GM18502 (cell line): ENCODE data around the gene VKORC1L1.
"Not testable (repeated sequence)": the region's sequence is repeated elsewhere in the genome, so short reads cannot be mapped to it uniquely, and the experiment has no call there.

Experiments
- ATAC-seq: cut with Tn5 transposase; IDR thresholded peaks from one replicate; pipeline ENCODE4 v1.9.1; 2021; ENCODE audit warnings: mild to moderate bottlenecking; ENCODE audit not compliant: unreplicated experiment, poor library complexity

The VKORC1L1 gene

DNA sequence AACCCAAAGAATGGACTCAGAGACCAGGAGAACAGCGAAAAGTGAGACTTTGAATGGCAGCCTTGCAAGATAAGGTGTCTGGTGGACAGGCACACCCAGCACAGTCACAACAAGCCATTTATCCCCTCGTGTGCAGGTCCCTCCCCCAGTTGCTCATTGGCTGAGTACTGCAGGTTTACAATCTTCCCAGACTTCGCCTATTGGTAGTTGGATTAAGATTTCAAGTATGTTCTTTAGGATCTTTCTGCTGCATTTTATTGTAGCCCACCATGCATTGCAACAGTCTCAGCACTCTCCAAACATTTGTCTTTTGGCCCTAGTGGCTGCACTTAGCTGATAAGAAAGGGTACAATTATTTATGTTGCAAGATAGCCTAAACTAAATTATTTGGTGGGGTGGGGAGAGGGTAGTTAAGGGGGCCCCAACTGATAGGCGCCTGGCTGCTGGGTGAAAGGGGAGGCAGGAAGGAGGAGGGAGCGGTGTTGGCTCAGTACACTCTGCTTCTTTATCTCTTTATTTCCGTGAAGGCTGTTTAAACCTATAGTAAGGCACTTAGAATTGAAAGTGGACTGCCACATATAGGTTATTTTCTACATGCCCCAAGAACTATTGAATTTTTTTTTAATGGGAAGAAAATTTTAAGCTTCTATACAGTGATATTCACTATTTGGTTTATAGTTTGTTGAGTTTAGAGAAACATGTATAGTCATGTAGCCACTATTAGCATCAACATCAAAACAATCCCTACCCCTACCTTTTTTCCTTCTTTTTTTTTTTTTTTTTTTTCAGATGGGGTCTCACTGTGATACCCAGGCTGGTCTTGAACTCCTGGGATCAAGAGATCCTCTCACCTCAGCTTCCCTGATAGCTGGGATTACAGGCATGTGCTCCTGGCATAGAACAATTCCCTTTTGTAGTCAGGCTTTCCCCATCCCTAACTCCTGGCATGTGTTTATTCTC lies 54.9 kb downstream of the VKORC1L1 start:
- ATAC-seq, result no peak

DNA sequence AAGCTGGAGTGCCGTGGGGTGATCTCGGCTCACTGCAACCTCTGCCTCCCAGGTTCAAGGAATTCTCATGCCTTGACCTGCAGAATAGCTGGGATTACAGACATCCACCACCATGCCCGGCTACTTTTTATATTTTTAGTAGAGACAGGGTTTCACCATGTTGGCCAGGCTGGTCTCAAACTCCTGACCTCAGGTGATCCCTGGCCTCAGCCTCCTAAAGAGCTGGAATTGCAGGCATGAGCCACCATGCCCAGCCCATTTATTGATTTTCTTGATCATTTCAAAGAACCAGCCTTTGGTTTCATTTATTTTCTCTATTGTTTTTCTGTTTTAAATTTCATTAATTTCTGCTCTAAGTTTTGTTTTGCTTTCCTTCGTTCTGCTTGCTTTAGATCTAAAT lies 58.8 kb downstream of the VKORC1L1 start:
- no peak for ATAC-seq

DNA sequence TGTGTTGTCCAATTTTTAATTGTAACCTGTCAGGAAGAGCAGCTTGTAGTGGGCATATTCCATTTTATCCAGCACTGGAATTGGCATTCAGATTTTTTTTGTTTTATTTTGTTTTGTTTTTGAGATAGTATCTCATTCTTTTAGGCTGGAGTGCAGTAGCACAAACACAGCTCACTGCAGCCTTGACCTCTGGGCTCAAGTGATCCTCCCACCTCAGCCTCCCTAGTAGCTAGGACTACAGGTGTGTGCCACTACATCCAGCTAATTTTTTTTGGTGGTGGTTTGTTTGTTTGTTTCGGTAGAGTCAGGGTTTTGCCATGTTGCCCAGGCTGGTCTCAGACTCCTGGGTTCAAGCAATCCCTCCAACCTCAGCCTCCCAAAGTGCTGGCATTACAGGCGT lies 64.4 kb downstream of the VKORC1L1 start:
- no peak for ATAC-seq

DNA sequence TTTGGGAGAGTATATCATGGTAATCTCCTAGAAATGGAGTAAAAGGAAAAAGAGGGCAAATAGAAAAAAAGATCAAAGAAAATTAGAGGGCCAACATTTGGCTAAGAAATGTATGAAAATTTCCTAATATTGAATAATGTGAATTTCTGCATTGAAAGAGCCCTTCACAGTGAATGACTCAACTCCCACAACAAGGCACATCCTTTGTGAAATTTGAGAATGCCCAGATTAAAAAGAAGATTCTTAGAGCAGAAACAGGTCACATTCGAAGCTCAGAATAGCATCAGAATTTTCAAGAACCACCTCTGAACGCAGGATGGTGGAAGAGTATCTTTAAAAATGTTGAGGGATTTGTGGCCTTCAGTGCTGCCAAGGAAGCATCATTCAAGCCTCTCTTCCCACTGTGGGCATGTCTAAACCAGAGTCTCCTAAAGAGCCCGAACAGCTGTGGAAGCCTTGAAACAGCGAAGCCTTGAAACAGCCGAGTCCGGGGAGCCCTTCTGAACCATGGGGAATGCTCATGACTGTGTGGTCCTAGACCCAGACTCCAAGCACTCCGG lies 65.5 kb downstream of the VKORC1L1 start:
- no peak for ATAC-seq

DNA sequence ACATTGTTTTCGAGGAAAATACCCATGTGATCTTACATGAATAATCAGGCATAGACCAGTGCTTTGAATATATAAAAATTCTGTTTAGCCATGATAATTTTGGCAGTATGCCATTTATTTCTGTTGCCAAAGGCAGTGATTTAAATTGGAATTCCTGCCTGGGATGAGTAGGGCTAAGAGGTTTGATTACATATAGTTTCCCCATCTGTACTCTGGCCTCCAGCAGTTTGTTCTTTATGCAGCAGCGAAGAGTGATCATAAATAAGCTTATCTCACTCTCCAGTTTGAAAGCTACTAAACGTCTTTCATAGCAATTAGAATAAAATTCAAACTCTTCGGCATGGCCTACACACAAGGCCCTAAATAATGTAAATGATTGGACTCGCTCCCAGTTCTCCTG lies 72.9 kb downstream of the VKORC1L1 start:
- ATAC-seq, result not testable (repeated sequence)

DNA sequence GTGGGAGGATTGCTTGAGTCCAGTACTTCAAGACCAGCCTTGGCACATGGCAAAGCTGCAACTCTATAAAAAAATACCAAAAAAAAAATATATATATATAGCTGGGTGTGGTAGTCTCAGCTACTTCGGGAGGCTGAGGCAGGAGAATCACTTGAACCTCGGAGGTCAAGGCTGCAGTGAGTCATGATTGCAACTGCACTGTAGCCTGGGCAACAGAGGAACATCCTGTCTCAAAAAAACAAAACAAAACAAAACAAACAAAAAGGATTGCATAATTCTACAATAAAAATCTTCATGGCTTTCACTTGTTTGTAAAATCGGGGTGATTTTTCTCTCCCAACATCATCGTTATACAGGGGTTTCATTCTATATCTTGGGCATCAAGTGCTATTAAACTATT lies 74.0 kb downstream of the VKORC1L1 start:
- no peak for ATAC-seq

DNA sequence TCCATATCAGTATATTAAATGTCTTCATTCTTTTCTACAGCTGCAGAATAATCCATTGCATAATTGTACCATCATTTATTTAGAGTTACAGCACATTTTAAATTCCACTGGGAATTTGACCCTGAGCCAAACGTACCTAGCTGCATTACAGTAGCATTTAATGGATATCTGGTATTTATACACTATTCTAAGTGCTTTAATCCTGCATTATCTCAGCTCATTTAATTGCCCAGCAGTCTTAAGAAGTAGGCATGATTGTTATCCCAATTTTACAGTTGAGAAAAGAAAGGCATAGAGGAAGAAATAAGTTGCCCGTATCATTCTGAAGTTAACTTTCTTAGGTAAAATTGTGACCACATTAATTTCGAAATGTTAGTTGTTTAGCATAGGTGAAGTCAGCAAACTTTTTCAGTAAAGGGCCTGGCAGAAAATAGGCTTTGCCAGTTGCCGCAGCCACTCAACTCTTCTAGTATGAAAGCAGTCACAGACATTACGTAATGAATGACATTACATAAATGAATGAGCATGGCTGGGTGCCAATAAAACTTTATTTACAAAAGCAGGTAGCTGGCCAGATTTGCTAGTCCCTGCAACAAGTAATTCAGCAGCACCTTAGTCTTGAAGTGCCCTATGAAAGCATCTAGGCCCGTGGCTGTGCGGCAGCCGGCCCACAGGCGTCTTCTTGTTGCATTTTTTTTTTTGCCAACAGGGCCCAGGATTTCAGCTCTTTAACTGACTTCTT lies 79.1 kb downstream of the VKORC1L1 start:
- no peak for ATAC-seq

DNA sequence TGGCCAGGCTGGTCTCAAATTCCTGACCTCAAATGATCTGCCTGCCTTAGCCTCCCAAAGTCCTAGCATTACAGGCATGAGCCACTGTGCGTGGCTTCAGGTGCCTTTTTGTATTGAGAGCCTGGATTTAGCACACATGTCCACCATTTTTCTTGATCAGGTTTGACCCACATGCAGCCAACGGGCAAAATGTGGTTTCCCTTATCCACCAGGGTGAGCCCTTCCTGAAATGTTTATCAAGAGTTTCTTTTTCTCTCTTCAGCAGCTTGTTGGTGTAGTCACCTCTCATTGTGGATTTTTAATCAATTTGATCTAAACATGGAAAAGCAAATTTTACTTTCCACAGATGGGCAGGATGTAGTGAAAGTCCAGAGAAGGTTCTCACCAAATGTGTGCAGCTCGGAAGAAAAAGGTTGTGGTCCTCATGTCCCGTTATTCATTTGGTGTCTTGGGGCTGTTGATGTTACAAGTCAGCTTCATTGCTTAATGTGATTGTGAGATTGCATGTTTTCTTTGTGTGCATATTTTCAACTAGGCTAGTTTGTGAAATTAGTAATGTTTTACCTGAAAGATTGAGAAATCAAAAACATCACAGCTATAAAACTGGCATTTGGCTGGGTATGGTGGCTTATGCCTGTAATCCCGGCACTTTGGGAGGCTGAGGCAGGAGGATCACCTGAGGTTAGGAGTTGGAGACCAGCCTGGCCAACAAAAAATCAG lies 80.3 kb downstream of the VKORC1L1 start:
- ATAC-seq, result no peak

DNA sequence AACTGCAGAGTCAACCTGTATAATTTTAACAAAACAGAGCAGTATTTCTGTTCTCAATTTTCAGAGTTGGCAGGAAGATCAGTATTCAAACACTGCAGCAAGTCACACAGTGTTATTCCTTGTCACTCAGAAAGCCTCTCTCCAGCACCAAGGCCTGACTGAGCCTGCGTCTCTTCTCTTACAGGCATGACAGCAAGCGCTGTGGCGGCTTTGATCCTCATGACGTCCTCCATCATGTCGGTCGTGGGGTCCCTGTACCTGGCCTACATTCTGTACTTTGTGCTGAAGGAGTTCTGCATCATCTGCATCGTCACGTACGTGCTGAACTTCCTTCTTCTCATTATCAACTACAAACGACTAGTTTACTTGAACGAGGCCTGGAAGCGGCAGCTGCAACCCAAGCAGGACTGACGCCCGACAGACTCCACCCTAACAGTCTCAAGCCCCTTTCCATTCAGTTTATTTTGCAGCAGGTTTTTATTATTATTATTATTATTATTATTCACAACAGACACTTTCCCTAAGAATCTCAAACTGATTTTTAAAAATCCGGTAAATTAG lies 81.1 kb downstream of the VKORC1L1 start:
- ATAC-seq, result no peak

DNA sequence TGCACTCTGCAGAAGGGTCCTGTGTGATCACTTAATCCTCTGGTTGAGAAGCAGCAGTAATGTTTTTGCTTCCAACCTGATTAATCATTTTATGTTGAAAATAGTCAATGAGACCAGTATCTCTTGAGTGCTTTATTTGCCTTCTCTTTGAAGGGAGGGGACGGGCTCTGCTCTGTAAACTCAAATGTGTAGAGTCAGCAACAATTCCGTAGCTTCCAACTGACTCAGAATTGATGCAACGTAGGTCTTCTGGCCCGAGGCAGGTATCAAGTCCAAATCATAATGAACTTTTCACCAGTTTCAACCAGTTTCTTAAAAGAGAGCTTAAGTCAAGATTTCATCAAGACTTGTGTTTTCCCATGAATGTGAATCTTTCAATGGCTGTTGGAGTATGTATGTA lies 82.8 kb downstream of the VKORC1L1 start:
- no peak for ATAC-seq

DNA sequence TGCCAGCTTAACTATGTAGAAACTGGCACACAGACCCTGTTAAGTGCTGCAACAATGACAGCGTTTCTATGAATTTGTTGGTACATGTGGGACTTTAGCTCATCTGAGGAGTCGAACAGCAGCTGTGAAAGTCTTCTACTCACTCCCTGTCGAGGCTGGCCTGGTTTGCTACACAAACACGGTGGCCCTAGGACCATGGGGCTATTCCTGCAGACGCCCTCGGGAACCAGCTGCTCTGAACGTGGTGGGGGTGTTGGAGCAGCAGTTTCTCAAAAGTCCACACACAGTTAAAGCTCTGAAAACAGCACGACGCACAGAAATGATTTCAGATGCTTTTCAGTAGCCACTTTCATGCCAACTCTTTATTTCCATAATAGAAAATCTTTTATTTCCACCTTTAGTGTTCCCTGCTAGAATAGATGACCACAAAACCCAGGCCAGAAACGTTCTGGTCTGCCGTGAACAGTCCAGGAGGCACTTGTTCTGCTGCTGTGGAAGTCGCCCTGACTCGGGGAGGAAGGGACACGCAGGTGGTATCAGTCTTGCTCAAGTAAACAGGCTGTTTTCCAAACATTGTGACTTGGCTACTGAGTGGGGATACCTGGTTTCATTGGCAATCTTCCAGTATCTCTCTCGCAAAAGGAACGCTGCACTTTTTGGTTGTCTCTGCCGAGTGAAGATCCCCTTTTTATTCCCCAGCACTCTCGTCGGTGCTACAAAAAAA lies 87.6 kb downstream of the VKORC1L1 start:
- ATAC-seq, result no peak

DNA sequence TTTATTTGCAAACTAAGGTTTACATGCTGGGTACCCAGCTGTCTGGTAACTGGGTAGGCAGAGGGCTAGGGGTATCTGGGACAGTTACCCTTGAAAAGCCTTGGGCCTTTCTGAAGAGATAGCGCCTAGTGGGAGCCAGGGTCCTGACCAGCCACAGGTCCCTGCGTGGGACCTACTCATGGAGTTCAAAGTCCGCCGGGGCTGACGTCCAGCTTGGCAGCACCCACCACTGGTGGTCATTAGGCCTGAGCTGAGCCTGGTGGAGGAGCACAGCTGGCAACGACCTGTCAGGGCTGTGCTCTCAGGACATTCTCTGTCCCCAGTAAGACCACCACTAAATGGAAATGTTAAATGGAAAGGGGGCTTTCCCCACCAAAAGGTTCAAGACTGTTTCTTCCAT lies 89.2 kb downstream of the VKORC1L1 start:
- ATAC-seq, result no peak

DNA sequence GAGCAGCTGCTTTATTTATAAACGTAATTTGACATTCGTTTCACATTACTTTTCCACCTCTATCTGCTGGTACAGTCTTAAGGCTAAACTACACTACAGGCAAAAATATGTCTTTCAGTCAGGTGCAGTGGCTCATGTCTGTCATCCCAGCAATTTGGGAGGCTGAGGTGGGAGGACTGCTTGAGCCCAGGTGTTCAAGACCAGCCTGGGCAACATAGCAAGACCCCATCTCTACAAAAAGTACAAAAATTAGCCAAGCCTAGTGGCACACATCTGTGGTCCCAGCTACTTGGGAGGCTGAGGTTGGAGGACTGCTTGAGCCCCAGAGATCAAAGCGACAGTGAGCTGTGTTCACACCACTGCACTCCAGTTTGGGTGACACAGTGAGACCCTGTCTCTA lies 91.8 kb downstream of the VKORC1L1 start:
- ATAC-seq, result not testable (repeated sequence)

DNA sequence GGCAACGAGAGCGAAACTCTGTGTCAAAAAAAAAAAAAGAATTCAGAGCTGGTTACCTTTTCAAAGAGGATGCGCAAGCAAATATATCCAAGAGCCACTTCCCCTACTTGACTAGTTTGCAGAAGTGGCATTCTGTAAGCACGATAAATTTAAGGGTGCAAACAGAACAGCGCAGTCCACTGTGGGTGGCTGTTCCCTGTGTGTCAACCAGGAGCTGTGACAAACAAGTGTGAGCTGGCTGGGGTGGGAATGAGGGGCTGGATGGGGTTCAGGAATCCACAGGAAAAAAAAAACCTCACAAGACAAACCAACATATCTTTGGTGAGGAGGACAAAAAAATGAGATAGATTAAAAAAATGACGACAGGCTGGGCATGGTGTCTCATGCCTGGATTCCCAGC lies 93.3 kb downstream of the VKORC1L1 start:
- ATAC-seq, result no peak

DNA sequence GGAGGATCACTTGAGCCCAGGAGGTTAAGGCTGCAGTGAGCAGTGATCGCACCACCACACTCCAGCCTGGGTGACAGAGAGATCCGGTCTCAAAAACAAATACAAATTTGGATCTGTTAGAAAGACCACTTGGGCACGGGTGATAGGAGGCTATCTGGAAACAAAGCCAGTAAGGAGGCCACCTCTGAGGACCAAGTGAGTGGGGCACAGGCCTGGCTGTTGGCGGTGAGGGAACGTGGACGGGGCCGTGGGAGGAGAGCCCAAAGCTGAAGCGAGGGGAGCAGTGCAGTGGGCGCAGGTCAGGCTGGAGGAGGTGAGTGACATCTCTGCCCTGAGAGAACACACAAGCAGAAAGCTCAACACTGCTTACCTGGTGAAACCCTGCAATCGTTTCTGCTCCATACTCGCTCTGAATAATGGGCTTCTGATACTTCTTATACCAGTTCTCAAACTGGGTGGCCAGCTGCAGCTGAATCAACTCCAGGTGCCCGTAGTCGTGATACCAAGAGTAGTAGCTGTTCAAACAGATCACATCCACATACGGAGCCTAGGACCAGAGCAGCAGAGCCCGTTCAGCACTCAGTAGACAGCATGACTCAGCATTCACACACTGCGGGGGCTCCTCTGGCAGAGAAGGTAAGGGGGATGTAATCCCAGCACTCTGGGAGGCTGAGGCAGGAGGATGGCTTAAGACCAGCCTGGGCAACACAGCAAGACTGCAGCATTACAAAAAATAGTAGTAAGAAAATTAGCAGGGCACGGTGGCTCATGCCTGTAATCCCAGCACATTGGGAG lies 94.7 kb downstream of the VKORC1L1 start:
- ATAC-seq, result no peak

DNA sequence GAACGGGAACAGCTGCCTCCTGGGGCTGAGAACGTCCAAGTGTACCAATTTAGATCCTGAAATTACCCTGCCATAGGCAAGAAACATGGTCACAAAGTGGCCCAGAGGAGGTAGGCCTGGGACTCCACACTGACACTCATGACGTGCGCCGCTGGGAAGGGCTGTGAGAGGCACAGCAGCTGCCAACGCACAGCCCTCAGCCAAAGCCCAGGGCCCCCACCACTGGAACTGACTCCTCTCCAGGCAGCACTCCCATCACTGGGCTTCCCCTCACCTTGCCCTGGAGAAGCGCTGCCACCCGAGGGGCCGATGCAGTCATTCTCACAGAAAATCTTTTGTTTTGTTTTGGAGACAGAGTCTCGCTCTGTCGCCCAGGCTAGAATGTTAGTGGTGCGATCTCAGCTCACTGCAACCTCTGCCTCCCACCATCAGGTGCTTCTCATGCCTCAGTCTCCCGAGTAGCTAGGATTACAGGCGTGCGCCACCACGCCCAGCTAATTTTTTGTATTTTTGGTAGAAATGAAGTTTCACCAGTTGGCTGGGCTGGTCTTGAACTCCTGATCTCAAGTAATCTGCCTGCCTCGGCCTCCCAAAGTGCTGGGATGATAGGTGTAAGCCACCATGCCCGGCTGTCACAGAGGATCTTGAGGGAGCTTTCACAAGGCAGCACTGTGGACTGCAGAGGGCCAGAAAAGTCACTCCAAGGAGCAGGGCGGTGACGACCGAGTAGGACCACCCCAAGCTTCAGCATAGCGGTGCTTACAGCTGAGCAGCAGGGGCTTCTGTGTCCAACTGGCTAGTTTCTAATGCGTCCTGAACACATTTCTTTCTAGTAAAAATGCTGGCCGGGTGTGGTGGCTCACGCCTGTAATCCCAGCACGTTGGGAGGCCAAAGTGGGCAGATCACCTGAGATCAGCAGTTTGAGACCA lies 95.6 kb downstream of the VKORC1L1 start:
- no peak for ATAC-seq

DNA sequence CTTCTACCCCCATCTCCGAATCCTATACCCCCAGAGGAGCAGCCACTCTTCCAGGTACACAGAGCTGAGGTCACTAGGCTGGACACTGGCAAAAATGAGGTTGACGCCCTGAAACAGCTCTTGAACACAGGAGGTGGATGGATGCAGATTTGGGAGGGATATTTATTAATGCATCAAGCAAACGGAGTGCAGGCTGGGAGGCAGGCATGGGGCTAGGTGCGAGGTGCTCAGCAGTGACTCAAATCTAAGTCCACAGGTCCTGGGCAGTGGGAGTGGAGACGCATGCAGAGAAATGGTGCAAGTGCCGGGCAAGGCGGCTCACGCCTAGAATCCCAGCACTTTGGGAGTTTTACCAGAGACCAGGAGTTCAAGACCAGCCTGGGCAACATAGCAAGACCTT lies 98.1 kb downstream of the VKORC1L1 start:
- no peak for ATAC-seq

DNA sequence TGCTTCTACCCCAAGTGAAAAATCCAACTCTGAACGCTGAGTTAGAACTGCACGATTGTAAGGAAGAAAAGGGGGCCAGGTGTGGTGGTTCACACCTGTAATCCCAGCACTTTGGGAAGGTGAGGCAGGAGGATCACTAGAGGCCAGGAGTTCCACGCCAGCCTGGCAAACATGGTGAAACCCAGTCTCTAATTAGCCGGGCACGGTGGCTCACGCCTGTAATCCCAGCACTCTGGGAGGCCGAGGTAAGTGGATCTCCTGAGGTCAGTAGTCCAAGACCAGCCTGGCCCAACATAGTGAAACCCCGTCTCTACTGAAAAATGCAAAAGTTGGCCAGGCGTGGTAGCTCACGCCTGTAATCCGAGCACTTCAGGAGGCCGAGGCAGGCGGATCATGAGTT lies 100.1 kb downstream of the VKORC1L1 start:
- no peak for ATAC-seq
